NOMO-1 (cell line): ENCODE data around the gene RPA1.

Experiments used
- DNase-seq, 2 experiments: peaks; one replicate each; lab custom pipeline; 2025; ENCODE audit not compliant: unreplicated experiment in 2 of 2; lab: John Stamatoyannopoulos, UW

The RPA1 gene

GRCh38 chr17:1939981-1940809, 110.4 kb downstream of the RPA1 start:
- no peak for DNase-seq

- DNase-seq: no peak
Observed at GRCh38 chr17:1940810-1941185, 111.0 kb downstream of the RPA1 start.

- no peak for DNase-seq
Observed at GRCh38 chr17:1941272-1942065, 111.7 kb downstream of the RPA1 start.

- no peak for DNase-seq
Observed at GRCh38 chr17:1942066-1942365, 112.2 kb downstream of the RPA1 start.

GRCh38 chr17:1942666-1943435, 113.0 kb downstream of the RPA1 start:
- DNase-seq: no peak

GRCh38 chr17:1943436-1943831, 113.6 kb downstream of the RPA1 start:
- DNase-seq: no peak

- DNase-seq: no peak
Observed at GRCh38 chr17:1945621-1946020, 115.8 kb downstream of the RPA1 start.

GRCh38 chr17:1946021-1946932, 116.5 kb downstream of the RPA1 start:
- no peak for DNase-seq

GRCh38 chr17:1947229-1947742, 117.5 kb downstream of the RPA1 start:
- no peak for DNase-seq

- no peak for DNase-seq
Observed at GRCh38 chr17:1947743-1948516, 118.1 kb downstream of the RPA1 start.

GRCh38 chr17:1948517-1948825, 118.7 kb downstream of the RPA1 start:
- DNase-seq: no peak
